ENCODE measurements around the gene SYNPR.

DNA sequence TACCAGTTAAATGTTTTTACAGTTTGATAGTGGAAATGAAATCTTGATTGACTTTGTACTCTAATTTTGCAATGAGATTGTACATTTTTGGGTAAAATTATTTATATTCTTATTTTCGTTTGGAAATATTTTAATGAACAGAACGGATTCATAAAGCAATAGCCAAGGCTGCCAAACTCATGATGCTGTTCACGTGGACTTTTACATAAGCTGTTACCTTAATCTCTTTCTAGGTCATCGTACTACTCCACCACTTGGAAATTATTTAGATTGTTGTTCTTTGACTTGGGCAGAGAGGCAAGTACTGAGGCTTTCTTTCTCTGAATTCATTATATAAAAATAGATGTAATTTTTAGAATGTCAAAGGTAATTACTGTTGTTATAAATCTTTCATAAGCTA, 16.2 kb downstream of the SYNPR start:
- TF ChIP-seq, protein P1, sequence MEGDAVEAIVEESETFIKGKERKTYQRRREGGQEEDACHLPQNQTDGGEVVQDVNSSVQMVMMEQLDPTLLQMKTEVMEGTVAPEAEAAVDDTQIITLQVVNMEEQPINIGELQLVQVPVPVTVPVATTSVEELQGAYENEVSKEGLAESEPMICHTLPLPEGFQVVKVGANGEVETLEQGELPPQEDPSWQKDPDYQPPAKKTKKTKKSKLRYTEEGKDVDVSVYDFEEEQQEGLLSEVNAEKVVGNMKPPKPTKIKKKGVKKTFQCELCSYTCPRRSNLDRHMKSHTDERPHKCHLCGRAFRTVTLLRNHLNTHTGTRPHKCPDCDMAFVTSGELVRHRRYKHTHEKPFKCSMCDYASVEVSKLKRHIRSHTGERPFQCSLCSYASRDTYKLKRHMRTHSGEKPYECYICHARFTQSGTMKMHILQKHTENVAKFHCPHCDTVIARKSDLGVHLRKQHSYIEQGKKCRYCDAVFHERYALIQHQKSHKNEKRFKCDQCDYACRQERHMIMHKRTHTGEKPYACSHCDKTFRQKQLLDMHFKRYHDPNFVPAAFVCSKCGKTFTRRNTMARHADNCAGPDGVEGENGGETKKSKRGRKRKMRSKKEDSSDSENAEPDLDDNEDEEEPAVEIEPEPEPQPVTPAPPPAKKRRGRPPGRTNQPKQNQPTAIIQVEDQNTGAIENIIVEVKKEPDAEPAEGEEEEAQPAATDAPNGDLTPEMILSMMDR (IDR thresholded peaks at IDR 0.05), result no peak
- TF ChIP-seq POLR2A (IDR thresholded peaks at IDR 0.05), result no peak

All from right lobe of liver (tissue), 4 donors.